ENCODE data around the gene MICU2. TPM values are rescaled to one million over a fixed set of nuclear protein-coding genes. Genes with fewer than 3 reads are reported as not detected.

The MICU2 gene
- total and polyA plus RNA-seq, 11 donors, result 50.4 to 144 (median 59.8) TPM

DNA sequence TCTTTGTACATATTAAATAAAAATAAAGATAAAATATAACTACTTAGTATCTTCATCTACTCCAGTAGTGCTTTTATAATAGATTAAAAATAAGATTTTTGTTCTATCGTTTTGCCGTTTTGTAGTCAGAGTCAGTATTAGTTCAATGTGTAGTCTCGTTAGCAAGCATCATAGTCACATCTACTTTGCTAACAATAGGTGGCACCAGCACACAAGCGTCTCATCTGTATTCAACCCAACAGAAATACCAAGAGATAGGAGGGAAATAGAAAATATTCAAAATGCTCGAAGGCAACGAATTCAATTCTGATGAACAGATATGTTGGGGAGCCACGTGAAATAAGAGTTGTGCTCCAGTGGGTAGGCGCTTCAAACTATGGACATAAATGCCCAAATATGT lies 21.4 kb upstream of the MICU2 start:
- Histone ChIP-seq H3K27ac (no peak overlapping the region), H3K36me3 (no peaks in the 10 kb centered on the region), H3K9me3 (peaks cover 0 to 2% (median 0%) of the 10 kb centered on the region in 12 donors), H3K4me1 (no peaks in the 10 kb centered on the region), H3K27me3 (peaks cover 0 to 9% (median 0%) of the 10 kb centered on the region in 9 donors), H3K4me3 (no peak overlapping the region)
- TF ChIP-seq POLR2A (IDR thresholded peaks at IDR 0.05), result no peak
- TF ChIP-seq CTCF (IDR thresholded peaks at IDR 0.05), result peak in 11 of 12 donors; percentile 4 to 52 (median 29)
- ATAC-seq, result peak in 1 of 4 donors; percentile 50
- intact Hi-C loops (cut with DNase I), result no loop called here
- 50 to 52% (median 51%) methylated on average over 8 of the region's 8 CpGs for WGBS, 4 donors
- DNase-seq, result no peak

GRCh38 chr13:21620861-21621260 lies 16.9 kb upstream of the MICU2 start:
- TF ChIP-seq POLR2A (IDR thresholded peaks at IDR 0.05), result no peak
- no peak for TF ChIP-seq CTCF (IDR thresholded peaks at IDR 0.05)
- no peaks in the 10 kb centered on the region for H3K9me3 ChIP-seq
- no peak overlapping the region for H3K4me3 ChIP-seq
- DNase-seq (no peak), ATAC-seq (no peak)
- no peaks in the 10 kb centered on the region for H3K36me3 ChIP-seq
- WGBS, 4 donors, result 52 to 77% (median 59%) methylated on average over 3 of the region's 3 CpGs
- peaks cover 0 to 3% (median 0%) of the 10 kb centered on the region in 12 donors for H3K4me1 ChIP-seq
- peaks cover 0 to 14% (median 0%) of the 10 kb centered on the region in 9 donors for H3K27me3 ChIP-seq
- no peak overlapping the region for H3K27ac ChIP-seq
- intact Hi-C loops (cut with DNase I), result no loop called here

GRCh38 chr13:21619633-21620220 lies 15.8 kb upstream of the MICU2 start:
- DNase-seq, result no peak

GRCh38 chr13:21616880-21617279 lies 12.9 kb upstream of the MICU2 start:
- intact Hi-C loops (cut with DNase I), result no loop called here
- no peaks in the 10 kb centered on the region for H3K9me3 ChIP-seq
- no peak overlapping the region for H3K4me3 ChIP-seq
- no peak overlapping the region for H3K27ac ChIP-seq
- ATAC-seq, result no peak
- H3K4me1 ChIP-seq, result peaks cover 0 to 3% (median 0%) of the 10 kb centered on the region in 12 donors
- TF ChIP-seq POLR2A (IDR thresholded peaks at IDR 0.05) (no peak), CTCF (IDR thresholded peaks at IDR 0.05) (no peak)
- H3K27me3 ChIP-seq, result peaks cover 0 to 18% (median 0%) of the 10 kb centered on the region in 9 donors
- WGBS, 4 donors, result 48 to 63% (median 60%) methylated on average over 3 of the region's 3 CpGs
- H3K36me3 ChIP-seq, result no peaks in the 10 kb centered on the region
- no peak for DNase-seq

More at GRCh38 chr13:21619633-21620220, 15.8 kb upstream of the MICU2 start:
- TF ChIP-seq CTCF (IDR thresholded peaks at IDR 0.05), result no peak
- no peak for TF ChIP-seq POLR2A (IDR thresholded peaks at IDR 0.05)
- intact Hi-C loops (cut with DNase I), result no loop called here
- H3K4me1 ChIP-seq, result peaks cover 0 to 3% (median 0%) of the 10 kb centered on the region in 12 donors
- no peaks in the 10 kb centered on the region for H3K9me3 ChIP-seq
- H3K27ac ChIP-seq, result no peak overlapping the region
- no peak overlapping the region for H3K4me3 ChIP-seq
- peaks cover 0 to 14% (median 0%) of the 10 kb centered on the region in 9 donors for H3K27me3 ChIP-seq
- 69 to 77% (median 73%) methylated on average over 3 of the region's 3 CpGs for WGBS, 4 donors
- H3K36me3 ChIP-seq, result no peaks in the 10 kb centered on the region
- ATAC-seq, result no peak

Data from heart left ventricle (tissue), 16 donors.